T-helper 2 cell treated with Interferon-gamma antibody and Interleukin-4, amounts not matched to agents 5 μg/mL and 100 μg/mL, for 36 hours (primary cell): ENCODE data around the gene PAK4.

ENCODE experiments used
- DNase-seq: peaks from one replicate; pipeline ENCODE4 v3.0.0; 2021; ENCODE audit warnings: low spot score
- H3K27ac Mint-ChIP-seq: one replicate; pipeline ENCODE4 v1.8.0; 2021; ENCODE audit warnings: mild to moderate bottlenecking, mixed read lengths
- H3K27me3 Mint-ChIP-seq: one replicate; pipeline ENCODE4 v1.8.0; 2021; ENCODE audit warnings: low read depth, mixed read lengths
- H3K36me3 Mint-ChIP-seq: one replicate; pipeline ENCODE4 v1.8.0; 2021; ENCODE audit warnings: low read depth, mixed read lengths
- H3K4me1 Mint-ChIP-seq: one replicate; pipeline ENCODE4 v1.8.0; 2021; ENCODE audit warnings: low read depth, mixed read lengths
- H3K4me3 Mint-ChIP-seq: one replicate; pipeline ENCODE4 v1.8.0; 2022; ENCODE audit warnings: mild to moderate bottlenecking, moderate library complexity, mixed read lengths
- H3K9me3 Mint-ChIP-seq: one replicate; pipeline ENCODE4 v1.8.0; 2021; ENCODE audit warnings: mixed read lengths

PAK4 gene

GRCh38 chr19:39155114-39155700 is 29.6 kb downstream of the PAK4 start:
- DNase-seq: no peak
- peaks cover 15% of the 10 kb centered on the region for H3K4me1 Mint-ChIP-seq

GRCh38 chr19:39155741-39156140 is 30.2 kb downstream of the PAK4 start:
- Mint-ChIP-seq H3K36me3 (no peaks in the 10 kb centered on the region), H3K4me3 (no peak overlapping the region), H3K27me3 (no peaks in the 10 kb centered on the region), H3K9me3 (no peaks in the 10 kb centered on the region), H3K27ac (no peak overlapping the region), H3K4me1 (peaks cover 15% of the 10 kb centered on the region)
- no peak for DNase-seq

More at GRCh38 chr19:39155114-39155700, 29.6 kb downstream of the PAK4 start:
- Mint-ChIP-seq H3K27ac (no peak overlapping the region), H3K27me3 (no peaks in the 10 kb centered on the region), H3K36me3 (no peaks in the 10 kb centered on the region), H3K4me3 (no peak overlapping the region), H3K9me3 (no peaks in the 10 kb centered on the region)

- H3K9me3 Mint-ChIP-seq: no peaks in the 10 kb centered on the region
- no peaks in the 10 kb centered on the region for H3K36me3 Mint-ChIP-seq
- H3K4me3 Mint-ChIP-seq: no peak overlapping the region
- peak overlapping the region; percentile 31 for H3K27ac Mint-ChIP-seq
- no peak for DNase-seq
- H3K27me3 Mint-ChIP-seq: no peaks in the 10 kb centered on the region
- H3K4me1 Mint-ChIP-seq: peaks cover 15% of the 10 kb centered on the region
Observed at GRCh38 chr19:39156326-39157230, 31.0 kb downstream of the PAK4 start.

- Mint-ChIP-seq H3K36me3 (no peaks in the 10 kb centered on the region), H3K27ac (no peak overlapping the region), H3K4me3 (no peak overlapping the region)
Observed at GRCh38 chr19:39157275-39157996, 31.9 kb downstream of the PAK4 start.

GRCh38 chr19:39157997-39158389 is 32.4 kb downstream of the PAK4 start:
- DNase-seq: no peak
- Mint-ChIP-seq H3K4me3 (no peak overlapping the region), H3K36me3 (no peaks in the 10 kb centered on the region), H3K9me3 (no peaks in the 10 kb centered on the region), H3K4me1 (peaks cover 15% of the 10 kb centered on the region), H3K27me3 (no peaks in the 10 kb centered on the region), H3K27ac (no peak overlapping the region)

More at GRCh38 chr19:39157275-39157996, 31.9 kb downstream of the PAK4 start:
- H3K4me1 Mint-ChIP-seq: peaks cover 15% of the 10 kb centered on the region
- H3K9me3 Mint-ChIP-seq: no peaks in the 10 kb centered on the region
- no peaks in the 10 kb centered on the region for H3K27me3 Mint-ChIP-seq
- DNase-seq: no peak

- Mint-ChIP-seq H3K4me3 (no peak overlapping the region), H3K4me1 (peaks cover 15% of the 10 kb centered on the region), H3K9me3 (no peaks in the 10 kb centered on the region), H3K27me3 (no peaks in the 10 kb centered on the region), H3K27ac (no peak overlapping the region), H3K36me3 (no peaks in the 10 kb centered on the region)
- DNase-seq: no peak
Observed at GRCh38 chr19:39158646-39159260, 33.2 kb downstream of the PAK4 start.

GRCh38 chr19:39160523-39160861 is 34.9 kb downstream of the PAK4 start:
- no peak for DNase-seq
- Mint-ChIP-seq H3K9me3 (no peaks in the 10 kb centered on the region), H3K27ac (peak overlapping the region; percentile 14), H3K4me1 (peaks cover 10% of the 10 kb centered on the region), H3K27me3 (no peaks in the 10 kb centered on the region), H3K36me3 (no peaks in the 10 kb centered on the region), H3K4me3 (no peak overlapping the region)

GRCh38 chr19:39160889-39161672 is 35.5 kb downstream of the PAK4 start:
- Mint-ChIP-seq H3K4me1 (peaks cover 10% of the 10 kb centered on the region), H3K9me3 (no peaks in the 10 kb centered on the region), H3K36me3 (no peaks in the 10 kb centered on the region), H3K4me3 (no peak overlapping the region), H3K27ac (no peak overlapping the region), H3K27me3 (no peaks in the 10 kb centered on the region)
- DNase-seq: no peak

GRCh38 chr19:39162441-39163043 is 37.0 kb downstream of the PAK4 start:
- Mint-ChIP-seq H3K27ac (no peak overlapping the region), H3K27me3 (no peaks in the 10 kb centered on the region), H3K9me3 (no peaks in the 10 kb centered on the region), H3K4me3 (no peak overlapping the region), H3K36me3 (no peaks in the 10 kb centered on the region), H3K4me1 (peaks cover 5% of the 10 kb centered on the region)
- no peak for DNase-seq

GRCh38 chr19:39163621-39164020 is 38.0 kb downstream of the PAK4 start:
- no peak for DNase-seq
- H3K27ac Mint-ChIP-seq: no peak overlapping the region
- no peak overlapping the region for H3K4me3 Mint-ChIP-seq
- H3K36me3 Mint-ChIP-seq: no peaks in the 10 kb centered on the region
- no peaks in the 10 kb centered on the region for H3K9me3 Mint-ChIP-seq
- H3K4me1 Mint-ChIP-seq: no peaks in the 10 kb centered on the region
- H3K27me3 Mint-ChIP-seq: no peaks in the 10 kb centered on the region

- H3K36me3 Mint-ChIP-seq: no peaks in the 10 kb centered on the region
- no peak for DNase-seq
- H3K27me3 Mint-ChIP-seq: no peaks in the 10 kb centered on the region
- H3K4me1 Mint-ChIP-seq: no peaks in the 10 kb centered on the region
- H3K27ac Mint-ChIP-seq: no peak overlapping the region
- no peaks in the 10 kb centered on the region for H3K9me3 Mint-ChIP-seq
- H3K4me3 Mint-ChIP-seq: no peak overlapping the region
Observed at GRCh38 chr19:39164289-39164688, 38.7 kb downstream of the PAK4 start.

- H3K27me3 Mint-ChIP-seq: no peaks in the 10 kb centered on the region
- no peak overlapping the region for H3K27ac Mint-ChIP-seq
- no peaks in the 10 kb centered on the region for H3K4me1 Mint-ChIP-seq
- no peak for DNase-seq
- no peaks in the 10 kb centered on the region for H3K36me3 Mint-ChIP-seq
- H3K4me3 Mint-ChIP-seq: no peak overlapping the region
- H3K9me3 Mint-ChIP-seq: no peaks in the 10 kb centered on the region
Observed at GRCh38 chr19:39165857-39166256, 40.3 kb downstream of the PAK4 start.
